Gastroesophageal sphincter (tissue), 3 donors: ENCODE results near the gene INPP4B.

Experiments used
- CTCF ChIP-seq, 4 experiments: fragments of 200-600 bp in 2 of 4; fragments of 450-650 bp in 2 of 4; sonication (generic) in 1 of 4; IDR thresholded peaks; one replicate each; pipeline ENCODE4 v1.5.1; 2017 to 2019; ENCODE audit warnings: antibody characterized with exemption in 4 of 4, mild to moderate bottlenecking in 2 of 4, moderate library complexity in 2 of 4
- EP300 ChIP-seq: sonication (generic); formaldehyde crosslinking; IDR thresholded peaks from one replicate; pipeline ENCODE4 v1.6.1; 2017; ENCODE audit warnings: antibody characterized with exemption, mild to moderate bottlenecking
- POLR2A ChIP-seq, 2 donors: fragments of 450-650 bp; IDR thresholded peaks; one replicate each; pipeline ENCODE4 v1.6.1; 2017; ENCODE audit warnings: antibody characterized with exemption in 2 of 2, mild to moderate bottlenecking in 2 of 2, moderate library complexity in 1 of 2
- POLR2AphosphoS5 ChIP-seq: sonication (generic); formaldehyde crosslinking; IDR thresholded peaks from one replicate; pipeline ENCODE4 v1.6.1; 2017; ENCODE audit warnings: antibody characterized with exemption

- TF ChIP-seq CTCF (IDR thresholded peaks at IDR 0.05), result no peak
- TF ChIP-seq POLR2A (IDR thresholded peaks at IDR 0.05), result no peak
- TF ChIP-seq POLR2AphosphoS5, result no peak
- no peak for TF ChIP-seq EP300
Observed at GRCh38 chr4:142519342-142519741, 326.8 kb downstream of the INPP4B start.
